Neural cell (in vitro differentiated cells): ENCODE measurements around the gene IPO5. TPM values are rescaled to one million over a fixed set of nuclear protein-coding genes. Genes with fewer than 3 reads are reported as not detected.

Source experiments
- H2AFZ ChIP-seq: fragments of 200-600, 300-800 bp; sonication (generic), shearing (Covaris generic); 2 replicates; pipeline ENCODE4 v1.6.0; 2014; ENCODE audit warnings: low read depth, mild to moderate bottlenecking, antibody characterized with exemption, low read length, moderate library complexity
- H3F3A ChIP-seq: fragments of 200-600 bp; shearing (Covaris generic); 2 replicates; pipeline ENCODE4 v1.6.1; 2016; ENCODE audit warnings: mild to moderate bottlenecking, moderate library complexity, mixed read lengths, antibody characterized with exemption, low read length; ENCODE audit not compliant: insufficient read depth, poor library complexity, severe bottlenecking
- H3K27ac ChIP-seq: fragments of 200-600, 300-800 bp; sonication (generic), shearing (Covaris generic); 2 replicates; pipeline ENCODE4 v1.5.1; 2014; ENCODE audit warnings: mild to moderate bottlenecking, low read length, moderate library complexity
- H3K27me3 ChIP-seq: fragments of 300-800, 200-600 bp; sonication (generic), shearing (Covaris generic); 2 replicates; pipeline ENCODE4 v1.6.0; 2014; ENCODE audit warnings: mild to moderate bottlenecking, low read depth, low read length, moderate library complexity; ENCODE audit not compliant: insufficient read depth
- H3K36me3 ChIP-seq: fragments of 300-800, 200-600 bp; sonication (generic), shearing (Covaris generic); 2 replicates; pipeline ENCODE4 v1.5.1; 2014; ENCODE audit warnings: mild to moderate bottlenecking, antibody characterized with exemption, low read length, moderate library complexity; ENCODE audit not compliant: insufficient read depth
- H3K4me2 ChIP-seq: fragments of 300-800, 200-600 bp; sonication (generic), shearing (Covaris generic); 2 replicates; pipeline ENCODE4 v1.6.0; 2014; ENCODE audit warnings: mild to moderate bottlenecking, low read length
- H3K4me3 ChIP-seq: fragments of 300-800, 200-600 bp; sonication (generic), shearing (Covaris generic); 2 replicates; pipeline ENCODE4 v1.5.1; 2014; ENCODE audit warnings: mild to moderate bottlenecking, low read length, moderate library complexity
- H3K79me2 ChIP-seq: fragments of 200-600 bp; shearing (Covaris generic); replicated peaks from 2 replicates; pipeline ENCODE4 v1.6.0; 2014; ENCODE audit warnings: mild to moderate bottlenecking, low read length, moderate library complexity; ENCODE audit not compliant: insufficient read depth
- H3K9ac ChIP-seq: fragments of 300-800, 200-600 bp; sonication (generic), shearing (Covaris generic); 2 replicates; pipeline ENCODE4 v1.6.1; 2016; ENCODE audit warnings: mild to moderate bottlenecking, low read length, mixed read lengths
- H3K9me2 ChIP-seq: fragments of 200-600 bp; shearing (Covaris generic); 2 replicates; pipeline ENCODE4 v1.6.1; 2016; ENCODE audit warnings: mild to moderate bottlenecking, low read length, mixed read lengths; ENCODE audit not compliant: insufficient read depth
- H3K9me3 ChIP-seq: fragments of 200-600, 300-800 bp; sonication (generic), shearing (Covaris generic); 2 replicates; pipeline ENCODE4 v1.6.1; 2016; ENCODE audit warnings: mild to moderate bottlenecking, mixed run types, low read length, moderate library complexity, mixed read lengths
- H4K20me1 ChIP-seq: fragments of 200-600 bp; shearing (Covaris generic); 2 replicates; pipeline ENCODE4 v1.6.1; 2016; ENCODE audit warnings: mild to moderate bottlenecking, mixed run types; ENCODE audit not compliant: insufficient read depth
- EP300 ChIP-seq: fragments of 450-650 bp; conservative IDR thresholded peaks from 2 replicates; pipeline ENCODE4 v1.6.1; 2014; ENCODE audit warnings: antibody characterized with exemption, mild to moderate bottlenecking, moderate library complexity; ENCODE audit not compliant: poor library complexity, severe bottlenecking
- EZH2 ChIP-seq: fragments of 200-600, 300-800 bp; shearing (Covaris generic), sonication (generic); IDR thresholded peaks from 2 replicates; pipeline ENCODE4 v1.6.1; 2014; ENCODE audit warnings: antibody characterized with exemption, low read length, borderline replicate concordance, mild to moderate bottlenecking; ENCODE audit not compliant: insufficient read depth, poor library complexity, severe bottlenecking
- MXI1 ChIP-seq: fragments of 450-650 bp; conservative IDR thresholded peaks from 2 replicates; pipeline ENCODE4 v1.6.1; 2014; ENCODE audit warnings: antibody characterized with exemption, mild to moderate bottlenecking; ENCODE audit not compliant: poor library complexity, severe bottlenecking
- POLR2AphosphoS5 ChIP-seq: IDR thresholded peaks from 2 replicates; pipeline ENCODE4 v1.6.1; 2012
- RAD21 ChIP-seq: fragments of 450-650 bp; conservative IDR thresholded peaks from 2 replicates; pipeline ENCODE4 v1.6.1; 2014; ENCODE audit warnings: antibody characterized with exemption, mild to moderate bottlenecking, moderate library complexity
- REST ChIP-seq: IDR thresholded peaks from 2 replicates; pipeline ENCODE4 v1.6.1; 2012; ENCODE audit warnings: borderline replicate concordance
- SMC3 ChIP-seq: fragments of 450-650 bp; conservative IDR thresholded peaks from 2 replicates; pipeline ENCODE4 v1.6.1; 2014; ENCODE audit warnings: antibody characterized with exemption, mild to moderate bottlenecking, moderate library complexity; ENCODE audit not compliant: poor library complexity
- TAF1 ChIP-seq: IDR thresholded peaks from 2 replicates; pipeline ENCODE4 v1.6.1; 2012; ENCODE audit warnings: low read depth
- polyA plus RNA-seq: library from polyadenylated mRNA; depleted of rRNA; stranded (reverse); fragments of >200 nt; gene quantifications from 2 replicates; pipeline ENCODE4 v1.2.3, GENCODE V29; 2014
- TF ChIP-seq, protein P1 (sequence below): fragments of 450-650 bp; IDR thresholded peaks from 2 replicates; pipeline ENCODE4 v1.5.1; 2014; ENCODE audit warnings: antibody characterized with exemption, mild to moderate bottlenecking, moderate library complexity; ENCODE audit not compliant: poor library complexity, severe bottlenecking

The IPO5 gene
- polyA plus RNA-seq, 1 donor from 2014 or later = 83.4 TPM

GRCh38 chr13:98065468-98065867 lies 112.0 kb downstream of the IPO5 start:
- Histone ChIP-seq H2AFZ (no peak overlapping the region), H3K4me2 (no peak overlapping the region)

DNA sequence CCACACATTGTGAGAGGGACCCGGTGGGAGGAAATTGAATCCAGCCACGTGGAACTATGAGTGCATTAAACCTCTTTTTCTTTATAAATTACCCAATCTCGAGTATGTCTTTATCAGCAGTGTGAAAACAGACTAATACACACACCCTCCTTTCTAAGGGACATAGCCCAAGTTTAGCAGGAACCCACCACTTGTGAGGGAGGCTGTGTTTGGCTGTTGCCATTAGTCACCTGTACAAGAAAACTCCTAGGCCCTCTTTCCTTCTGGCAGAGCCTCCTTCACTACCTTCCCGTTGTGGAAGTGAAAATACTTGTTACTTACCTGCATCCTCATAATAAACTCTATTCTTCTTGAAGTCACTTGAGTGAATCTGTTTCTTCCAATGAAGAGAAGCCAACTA lies 113.2 kb downstream of the IPO5 start:
- no peak overlapping the region for H3K9ac ChIP-seq
- TF ChIP-seq RAD21 (no peak), POLR2AphosphoS5 (no peak), EP300 (no peak), TAF1 (no peak), MXI1 (no peak), REST (no peak), EZH2 (no peak), SMC3 (no peak)
- TF ChIP-seq, protein P1, sequence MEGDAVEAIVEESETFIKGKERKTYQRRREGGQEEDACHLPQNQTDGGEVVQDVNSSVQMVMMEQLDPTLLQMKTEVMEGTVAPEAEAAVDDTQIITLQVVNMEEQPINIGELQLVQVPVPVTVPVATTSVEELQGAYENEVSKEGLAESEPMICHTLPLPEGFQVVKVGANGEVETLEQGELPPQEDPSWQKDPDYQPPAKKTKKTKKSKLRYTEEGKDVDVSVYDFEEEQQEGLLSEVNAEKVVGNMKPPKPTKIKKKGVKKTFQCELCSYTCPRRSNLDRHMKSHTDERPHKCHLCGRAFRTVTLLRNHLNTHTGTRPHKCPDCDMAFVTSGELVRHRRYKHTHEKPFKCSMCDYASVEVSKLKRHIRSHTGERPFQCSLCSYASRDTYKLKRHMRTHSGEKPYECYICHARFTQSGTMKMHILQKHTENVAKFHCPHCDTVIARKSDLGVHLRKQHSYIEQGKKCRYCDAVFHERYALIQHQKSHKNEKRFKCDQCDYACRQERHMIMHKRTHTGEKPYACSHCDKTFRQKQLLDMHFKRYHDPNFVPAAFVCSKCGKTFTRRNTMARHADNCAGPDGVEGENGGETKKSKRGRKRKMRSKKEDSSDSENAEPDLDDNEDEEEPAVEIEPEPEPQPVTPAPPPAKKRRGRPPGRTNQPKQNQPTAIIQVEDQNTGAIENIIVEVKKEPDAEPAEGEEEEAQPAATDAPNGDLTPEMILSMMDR = no peak
- H3K4me2 ChIP-seq = no peak overlapping the region
- H3F3A ChIP-seq = no peaks in the 10 kb centered on the region
- H3K36me3 ChIP-seq = no peaks in the 10 kb centered on the region
- no peaks in the 10 kb centered on the region for H4K20me1 ChIP-seq
- no peaks in the 10 kb centered on the region for H3K9me2 ChIP-seq
- H3K27me3 ChIP-seq = no peaks in the 10 kb centered on the region
- no peaks in the 10 kb centered on the region for H3K9me3 ChIP-seq
- H3K79me2 ChIP-seq = no peaks in the 10 kb centered on the region
- H2AFZ ChIP-seq = no peak overlapping the region
- no peak overlapping the region for H3K4me3 ChIP-seq
- H3K27ac ChIP-seq = no peak overlapping the region

More at GRCh38 chr13:98065468-98065867, 112.0 kb downstream of the IPO5 start:
- no peaks in the 10 kb centered on the region for H4K20me1 ChIP-seq
- no peaks in the 10 kb centered on the region for H3K79me2 ChIP-seq
- no peak overlapping the region for H3K9ac ChIP-seq
- H3K4me3 ChIP-seq = no peak overlapping the region
- H3F3A ChIP-seq = no peaks in the 10 kb centered on the region
- no peaks in the 10 kb centered on the region for H3K9me3 ChIP-seq
- no peak for TF ChIP-seq EZH2
- TF ChIP-seq TAF1 = no peak
- TF ChIP-seq POLR2AphosphoS5 = no peak
- TF ChIP-seq MXI1 = no peak
- H3K27me3 ChIP-seq = no peaks in the 10 kb centered on the region
- H3K27ac ChIP-seq = no peak overlapping the region
- no peaks in the 10 kb centered on the region for H3K36me3 ChIP-seq
- H3K9me2 ChIP-seq = no peaks in the 10 kb centered on the region

- Histone ChIP-seq H3F3A (no peaks in the 10 kb centered on the region), H3K9me2 (no peaks in the 10 kb centered on the region), H2AFZ (no peak overlapping the region), H3K79me2 (no peaks in the 10 kb centered on the region), H3K27me3 (no peaks in the 10 kb centered on the region), H3K9ac (no peak overlapping the region), H3K4me3 (no peak overlapping the region), H3K9me3 (no peaks in the 10 kb centered on the region), H3K4me2 (no peak overlapping the region), H4K20me1 (no peaks in the 10 kb centered on the region), H3K27ac (no peak overlapping the region), H3K36me3 (no peaks in the 10 kb centered on the region)
- TF ChIP-seq, protein P1 = no peak
- TF ChIP-seq EZH2 (no peak), EP300 (no peak), MXI1 (no peak), RAD21 (no peak), POLR2AphosphoS5 (no peak), SMC3 (no peak), REST (no peak), TAF1 (no peak)
Measured at GRCh38 chr13:98068521-98068920, 115.0 kb downstream of the IPO5 start.
